ENCODE data around the gene XCL2.
A peak's percentile ranks its signal among the peaks of the same experiment; 100 is the strongest.
"Not testable (repeated sequence)": the region's sequence is repeated elsewhere in the genome, so short reads cannot be mapped to it uniquely, and the experiment has no call there.

XCL2 gene

GRCh38 chr1:168543840-168544498 is at the start of gene XCL2:
TSS of gene XCL2 (minus strand) at chr1:168543997. CDS start at chr1:168543964, 33 bp downstream.
- H3K4me3 Mint-ChIP-seq = peak within 1 kb of the TSS; percentile 61
- peak; percentile 68 for ATAC-seq
- H3K4me1 Mint-ChIP-seq = peaks cover 28% of the 10 kb centered on the region
- peak within 1 kb of the TSS; percentile 55 for H3K27ac Mint-ChIP-seq
- DNase-seq (ENCODE audit: low spot score in 2 of 2); H3K9me3 Mint-ChIP-seq; H3K36me3 Mint-ChIP-seq: not testable (repeated sequence)

- H3K4me3 Mint-ChIP-seq = no peak overlapping the region
- H3K4me1 Mint-ChIP-seq = no peaks in the 10 kb centered on the region
- ATAC-seq = no peak
- no peak for DNase-seq (ENCODE audit: low spot score in 2 of 2)
- no peak overlapping the region for H3K27ac Mint-ChIP-seq
- no peaks in the 10 kb centered on the region for H3K36me3 Mint-ChIP-seq
- peaks cover 4% of the 10 kb centered on the region for H3K9me3 Mint-ChIP-seq
Observed at GRCh38 chr1:168591641-168592250, 47.9 kb upstream of the XCL2 start.

GRCh38 chr1:168591066-168591465 is 47.3 kb upstream of the XCL2 start:
- no peak for DNase-seq (ENCODE audit: low spot score in 2 of 2)
- H3K36me3 Mint-ChIP-seq = no peaks in the 10 kb centered on the region
- H3K4me1 Mint-ChIP-seq = no peaks in the 10 kb centered on the region
- peaks cover 4% of the 10 kb centered on the region for H3K9me3 Mint-ChIP-seq
- ATAC-seq = no peak
- H3K27ac Mint-ChIP-seq = no peak overlapping the region
- no peak overlapping the region for H3K4me3 Mint-ChIP-seq

GRCh38 chr1:168589167-168589566 is 45.4 kb upstream of the XCL2 start:
- Mint-ChIP-seq H3K4me1 (no peaks in the 10 kb centered on the region), H3K9me3 (peaks cover 4% of the 10 kb centered on the region), H3K36me3 (no peaks in the 10 kb centered on the region), H3K4me3 (no peak overlapping the region), H3K27ac (no peak overlapping the region)
- no peak for ATAC-seq
- no peak for DNase-seq (ENCODE audit: low spot score in 2 of 2)

- Mint-ChIP-seq H3K27ac (no peak overlapping the region), H3K36me3 (no peaks in the 10 kb centered on the region), H3K4me3 (no peak overlapping the region), H3K9me3 (peaks cover 4% of the 10 kb centered on the region), H3K4me1 (no peaks in the 10 kb centered on the region)
- DNase-seq (ENCODE audit: low spot score in 2 of 2) = no peak
- ATAC-seq = no peak
Observed at GRCh38 chr1:168585937-168586336, 42.1 kb upstream of the XCL2 start.

- H3K27ac Mint-ChIP-seq = no peak overlapping the region
- no peak for DNase-seq (ENCODE audit: low spot score in 2 of 2)
Observed at GRCh38 chr1:168585191-168585590, 41.4 kb upstream of the XCL2 start.

GRCh38 chr1:168583571-168583970 is 39.8 kb upstream of the XCL2 start:
- peaks cover 8% of the 10 kb centered on the region for H3K4me1 Mint-ChIP-seq
- peaks cover 16% of the 10 kb centered on the region for H3K36me3 Mint-ChIP-seq
- peaks cover 4% of the 10 kb centered on the region for H3K9me3 Mint-ChIP-seq
- H3K4me3 Mint-ChIP-seq = no peak overlapping the region
- H3K27ac Mint-ChIP-seq = no peak overlapping the region
- ATAC-seq (no peak), DNase-seq (ENCODE audit: low spot score in 2 of 2) (no peak)

More at GRCh38 chr1:168585191-168585590, 41.4 kb upstream of the XCL2 start:
- Mint-ChIP-seq H3K4me3 (no peak overlapping the region), H3K4me1 (no peaks in the 10 kb centered on the region), H3K9me3 (peaks cover 4% of the 10 kb centered on the region), H3K36me3 (peaks cover 7% of the 10 kb centered on the region)
- no peak for ATAC-seq

- Mint-ChIP-seq H3K4me1 (peaks cover 10% of the 10 kb centered on the region), H3K9me3 (peaks cover 4% of the 10 kb centered on the region), H3K36me3 (peaks cover 16% of the 10 kb centered on the region), H3K27ac (no peak overlapping the region), H3K4me3 (no peak overlapping the region)
- no peak for DNase-seq (ENCODE audit: low spot score in 2 of 2)
- ATAC-seq = no peak
Observed at GRCh38 chr1:168582688-168583336, 39.0 kb upstream of the XCL2 start.

- peaks cover 10% of the 10 kb centered on the region for H3K4me1 Mint-ChIP-seq
- no peak for ATAC-seq
- no peak overlapping the region for H3K27ac Mint-ChIP-seq
- H3K4me3 Mint-ChIP-seq = no peak overlapping the region
- H3K36me3 Mint-ChIP-seq = peaks cover 16% of the 10 kb centered on the region
- no peaks in the 10 kb centered on the region for H3K9me3 Mint-ChIP-seq
- no peak for DNase-seq (ENCODE audit: low spot score in 2 of 2)
Observed at GRCh38 chr1:168581817-168582572, 38.2 kb upstream of the XCL2 start.

- H3K4me3 Mint-ChIP-seq; ATAC-seq; H3K9me3 Mint-ChIP-seq; DNase-seq (ENCODE audit: low spot score in 2 of 2); H3K27ac Mint-ChIP-seq: not testable (repeated sequence)
- peaks cover 16% of the 10 kb centered on the region for H3K36me3 Mint-ChIP-seq
- peaks cover 17% of the 10 kb centered on the region for H3K4me1 Mint-ChIP-seq
Observed at GRCh38 chr1:168580991-168581390, 37.2 kb upstream of the XCL2 start.

GRCh38 chr1:168580290-168580689 is 36.5 kb upstream of the XCL2 start:
- peak; percentile 88 for ATAC-seq
- Mint-ChIP-seq H3K4me1 (peaks cover 17% of the 10 kb centered on the region), H3K4me3 (peak overlapping the region; percentile 64), H3K36me3 (peaks cover 16% of the 10 kb centered on the region)
- not testable (repeated sequence) for DNase-seq (ENCODE audit: low spot score in 2 of 2); H3K27ac Mint-ChIP-seq; H3K9me3 Mint-ChIP-seq

- H3K4me1 Mint-ChIP-seq = peaks cover 30% of the 10 kb centered on the region
- not testable (repeated sequence) for ATAC-seq; H3K9me3 Mint-ChIP-seq; DNase-seq (ENCODE audit: low spot score in 2 of 2)
- peak overlapping the region; percentile 71 for H3K27ac Mint-ChIP-seq
- peak overlapping the region; percentile 64 for H3K4me3 Mint-ChIP-seq
- H3K36me3 Mint-ChIP-seq = peaks cover 16% of the 10 kb centered on the region
Observed at GRCh38 chr1:168578531-168579185, 34.9 kb upstream of the XCL2 start.

GRCh38 chr1:168576245-168576688 is 32.5 kb upstream of the XCL2 start, which contains the start of gene XCL1:
TSS of gene XCL1 (plus strand) at chr1:168576605. CDS start at chr1:168576638, 33 bp downstream.
- H3K36me3 Mint-ChIP-seq = peaks cover 16% of the 10 kb centered on the region
- ATAC-seq (peak; percentile 72), DNase-seq (ENCODE audit: low spot score in 2 of 2) (peak in 1 of 2 donors; percentile 59)
- H3K4me3 Mint-ChIP-seq = peak within 1 kb of the TSS; percentile 64
- not testable (repeated sequence) for H3K9me3 Mint-ChIP-seq
- peak within 1 kb of the TSS; percentile 57 for H3K27ac Mint-ChIP-seq
- H3K4me1 Mint-ChIP-seq = peaks cover 39% of the 10 kb centered on the region

- ATAC-seq = not testable (repeated sequence)
Observed at GRCh38 chr1:168574234-168574633, 30.4 kb upstream of the XCL2 start.

More at GRCh38 chr1:168574234-168574633, 30.4 kb upstream of the XCL2 start:
- not testable (repeated sequence) for H3K9me3 Mint-ChIP-seq; DNase-seq (ENCODE audit: low spot score in 2 of 2); H3K36me3 Mint-ChIP-seq; H3K4me3 Mint-ChIP-seq; H3K27ac Mint-ChIP-seq
- peaks cover 36% of the 10 kb centered on the region for H3K4me1 Mint-ChIP-seq

Data from stimulated activated effector memory CD8-positive, alpha-beta T cell treated with anti-CD3 and anti-CD28 coated beads, Interleukin-12 subunit alpha, Interleukin-12 subunit beta, amount 100 ng/mL, for 72 hours (primary cell).